Coronary artery (tissue), 2 donors: Measurements from ENCODE around the gene GPR12.
A peak's percentile ranks its signal among the peaks of the same experiment; 100 is the strongest.

Experiments
- DNase-seq: peaks from one replicate; pipeline ENCODE4 v3.0.0-alpha.2; 2017; ENCODE audit warnings: low spot score
- H3K27ac ChIP-seq, 2 donors: fragments of 200-600 bp; sonication (generic); one replicate each; pipeline ENCODE4 v1.5.1; 2016 to 2019
- H3K4me3 ChIP-seq: fragments of 200-600 bp; sonication (generic); 2 replicates; pipeline ENCODE4 v1.5.1; 2016; ENCODE audit warnings: mild to moderate bottlenecking, moderate library complexity
- TF ChIP-seq, protein P1 (sequence below): fragments of 200-600 bp; sonication (generic); IDR thresholded peaks from one replicate; pipeline ENCODE4 v1.5.1; 2019; ENCODE audit warnings: antibody characterized with exemption

The GPR12 gene

GRCh38 chr13:26760832-26761582, 421 bp upstream of the GPR12 start:
- TF ChIP-seq, protein P1, sequence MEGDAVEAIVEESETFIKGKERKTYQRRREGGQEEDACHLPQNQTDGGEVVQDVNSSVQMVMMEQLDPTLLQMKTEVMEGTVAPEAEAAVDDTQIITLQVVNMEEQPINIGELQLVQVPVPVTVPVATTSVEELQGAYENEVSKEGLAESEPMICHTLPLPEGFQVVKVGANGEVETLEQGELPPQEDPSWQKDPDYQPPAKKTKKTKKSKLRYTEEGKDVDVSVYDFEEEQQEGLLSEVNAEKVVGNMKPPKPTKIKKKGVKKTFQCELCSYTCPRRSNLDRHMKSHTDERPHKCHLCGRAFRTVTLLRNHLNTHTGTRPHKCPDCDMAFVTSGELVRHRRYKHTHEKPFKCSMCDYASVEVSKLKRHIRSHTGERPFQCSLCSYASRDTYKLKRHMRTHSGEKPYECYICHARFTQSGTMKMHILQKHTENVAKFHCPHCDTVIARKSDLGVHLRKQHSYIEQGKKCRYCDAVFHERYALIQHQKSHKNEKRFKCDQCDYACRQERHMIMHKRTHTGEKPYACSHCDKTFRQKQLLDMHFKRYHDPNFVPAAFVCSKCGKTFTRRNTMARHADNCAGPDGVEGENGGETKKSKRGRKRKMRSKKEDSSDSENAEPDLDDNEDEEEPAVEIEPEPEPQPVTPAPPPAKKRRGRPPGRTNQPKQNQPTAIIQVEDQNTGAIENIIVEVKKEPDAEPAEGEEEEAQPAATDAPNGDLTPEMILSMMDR: no peak
- Histone ChIP-seq H3K27ac (no peak overlapping the region), H3K4me3 (peak overlapping the region; percentile 70)
- DNase-seq: no peak

DNA sequence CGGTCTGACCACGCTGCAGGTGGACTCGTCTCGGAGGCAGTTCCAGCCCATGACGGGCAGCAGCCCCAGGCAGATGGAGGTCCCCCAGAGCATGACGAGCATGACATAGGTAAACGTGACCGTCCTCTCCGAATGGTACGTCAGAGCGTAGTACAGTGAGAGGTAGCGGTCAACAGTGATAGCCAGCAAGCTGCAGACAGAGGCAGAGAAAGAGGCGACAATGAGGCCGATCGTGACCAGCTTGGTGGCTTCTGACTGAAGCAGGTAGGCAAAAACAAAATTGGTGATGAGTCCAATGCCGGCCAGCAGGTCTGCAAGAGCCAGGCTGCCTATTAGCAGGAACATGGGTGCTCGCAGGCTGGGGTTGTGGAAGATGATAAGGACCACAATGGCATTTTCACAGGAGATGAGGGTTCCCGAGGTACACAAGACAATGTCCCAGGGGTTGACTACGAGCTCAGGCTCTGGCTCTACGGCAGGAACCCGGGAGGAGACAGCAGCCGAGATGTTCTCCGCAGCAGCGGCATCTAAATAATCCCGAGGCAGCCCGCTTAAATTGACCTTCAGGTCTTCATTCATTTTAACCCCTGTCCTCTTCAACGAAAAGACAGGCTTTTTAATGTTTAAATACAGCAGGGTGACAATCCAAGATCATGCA, 1.2 kb downstream of the GPR12 start:
- TF ChIP-seq, protein P1: no peak
- H3K27ac ChIP-seq: no peak overlapping the region
- no peak for DNase-seq
- peak overlapping the region; percentile 70 for H3K4me3 ChIP-seq

GRCh38 chr13:26758496-26759157, 2.0 kb downstream of the GPR12 start:
- Histone ChIP-seq H3K27ac (no peak overlapping the region), H3K4me3 (no peak overlapping the region)
- no peak for DNase-seq
- TF ChIP-seq, protein P1: no peak

- Histone ChIP-seq H3K27ac (no peak overlapping the region), H3K4me3 (no peak overlapping the region)
- TF ChIP-seq, protein P1: no peak
- no peak for DNase-seq
Measured at GRCh38 chr13:26756961-26757360, 3.6 kb downstream of the GPR12 start.

- H3K27ac ChIP-seq: no peak overlapping the region
- TF ChIP-seq, protein P1: no peak
- H3K4me3 ChIP-seq: no peak overlapping the region
- no peak for DNase-seq
Measured at GRCh38 chr13:26752671-26753070, 7.9 kb downstream of the GPR12 start.

GRCh38 chr13:26749905-26750304, 10.7 kb downstream of the GPR12 start:
- H3K27ac ChIP-seq: no peak overlapping the region
- DNase-seq: no peak
- no peak overlapping the region for H3K4me3 ChIP-seq
- TF ChIP-seq, protein P1: no peak
